ENCODE data around the gene FHOD3. TPM values are rescaled to one million over a fixed set of nuclear protein-coding genes. Genes with fewer than 3 reads are reported as not detected.

Gene FHOD3
- total RNA-seq, 1 experiment from 2014 or later: 18.1 TPM

- no peak overlapping the region for H2AFZ ChIP-seq (ENCODE audit: low read length)
- ChIA-PET POLR2A (ENCODE audit: unreplicated experiment) (no interaction called here), CTCF (no interaction called here)
- H3K79me2 ChIP-seq (ENCODE audit: low read length): no peaks in the 10 kb centered on the region
- H3K27me3 ChIP-seq (ENCODE audit: low read length): no peaks in the 10 kb centered on the region
- no peak overlapping the region for H3K9ac ChIP-seq (ENCODE audit: low read length)
- no peaks in the 10 kb centered on the region for H4K20me1 ChIP-seq (ENCODE audit: low read length)
- DNase-seq: no peak
- intact Hi-C loops (cut with micrococcal nuclease): no loop called here
- H3K4me1 ChIP-seq (ENCODE audit: insufficient read depth, low read length): no peaks in the 10 kb centered on the region
- no peaks in the 10 kb centered on the region for H3K9me3 ChIP-seq (ENCODE audit: low read length)
- no peaks in the 10 kb centered on the region for H3F3A ChIP-seq (ENCODE audit: low read length, unreplicated experiment)
- H3K4me3 ChIP-seq (ENCODE audit: low read length): no peak overlapping the region
- H3K9me2 ChIP-seq (replicated peaks; ENCODE audit: low read length): no peaks in the 10 kb centered on the region
- no TSS peak for BruUV-seq (replicated peaks)
- H3K27ac ChIP-seq (ENCODE audit: low read length): no peak overlapping the region
- H3K4me2 ChIP-seq (ENCODE audit: low read length): no peak overlapping the region
- TF ChIP-seq EZH2phosphoT487 (IDR thresholded peaks at IDR 0.05; ENCODE audit: borderline replicate concordance, low read length) (no peak), EZH2 (IDR thresholded peaks at IDR 0.05; ENCODE audit: low read length, unreplicated experiment) (no peak)
- TF ChIP-seq, protein P1, sequence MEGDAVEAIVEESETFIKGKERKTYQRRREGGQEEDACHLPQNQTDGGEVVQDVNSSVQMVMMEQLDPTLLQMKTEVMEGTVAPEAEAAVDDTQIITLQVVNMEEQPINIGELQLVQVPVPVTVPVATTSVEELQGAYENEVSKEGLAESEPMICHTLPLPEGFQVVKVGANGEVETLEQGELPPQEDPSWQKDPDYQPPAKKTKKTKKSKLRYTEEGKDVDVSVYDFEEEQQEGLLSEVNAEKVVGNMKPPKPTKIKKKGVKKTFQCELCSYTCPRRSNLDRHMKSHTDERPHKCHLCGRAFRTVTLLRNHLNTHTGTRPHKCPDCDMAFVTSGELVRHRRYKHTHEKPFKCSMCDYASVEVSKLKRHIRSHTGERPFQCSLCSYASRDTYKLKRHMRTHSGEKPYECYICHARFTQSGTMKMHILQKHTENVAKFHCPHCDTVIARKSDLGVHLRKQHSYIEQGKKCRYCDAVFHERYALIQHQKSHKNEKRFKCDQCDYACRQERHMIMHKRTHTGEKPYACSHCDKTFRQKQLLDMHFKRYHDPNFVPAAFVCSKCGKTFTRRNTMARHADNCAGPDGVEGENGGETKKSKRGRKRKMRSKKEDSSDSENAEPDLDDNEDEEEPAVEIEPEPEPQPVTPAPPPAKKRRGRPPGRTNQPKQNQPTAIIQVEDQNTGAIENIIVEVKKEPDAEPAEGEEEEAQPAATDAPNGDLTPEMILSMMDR (conservative IDR thresholded peaks at IDR 0.05; ENCODE audit: low read depth, low read length): no peak
- H3K36me3 ChIP-seq (ENCODE audit: low read depth, low read length): no peaks in the 10 kb centered on the region
- ATAC-seq: no peak
These were observed 368.4 kb downstream of the FHOD3 start for GRCh38 chr18:36665952-36666351.

DNA sequence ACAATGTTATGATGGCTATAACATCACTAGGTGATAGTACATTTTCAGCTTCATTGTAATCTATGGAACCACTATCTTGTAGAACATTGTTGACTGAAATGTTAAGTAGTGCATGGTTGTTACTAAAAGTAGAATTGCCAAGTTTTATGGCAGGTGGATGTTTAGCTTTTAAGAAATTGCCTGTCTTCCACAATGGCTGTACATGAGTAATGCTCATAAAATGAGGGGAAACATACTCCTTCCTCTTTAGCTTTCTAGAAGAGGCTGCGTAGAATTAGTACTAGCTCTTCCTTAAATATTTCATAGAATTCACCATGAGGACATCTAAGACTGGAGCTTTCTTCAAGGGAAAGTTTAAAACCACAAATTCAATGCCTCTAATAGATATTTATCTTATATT, 370.3 kb downstream of the FHOD3 start:
- H3K4me1 ChIP-seq (ENCODE audit: insufficient read depth, low read length): 0 out of 2 replicates have a peak, but pooled peaks cover 6% of the 10 kb centered on the region
- H3K9ac ChIP-seq (ENCODE audit: low read length): no peak overlapping the region
- H3K36me3 ChIP-seq (ENCODE audit: low read depth, low read length): no peaks in the 10 kb centered on the region
- intact Hi-C loops (cut with micrococcal nuclease): no loop called here
- H3K4me2 ChIP-seq (ENCODE audit: low read length): no peak overlapping the region
- CTCF ChIA-PET: no interaction called here
- no peaks in the 10 kb centered on the region for H3K79me2 ChIP-seq (ENCODE audit: low read length)
- no peaks in the 10 kb centered on the region for H4K20me1 ChIP-seq (ENCODE audit: low read length)
- BruUV-seq (replicated peaks): no TSS peak
- H2AFZ ChIP-seq (ENCODE audit: low read length): no peak overlapping the region
- no peak overlapping the region for H3K4me3 ChIP-seq (ENCODE audit: low read length)
- no peaks in the 10 kb centered on the region for H3K9me3 ChIP-seq (ENCODE audit: low read length)
- no peak overlapping the region for H3K27ac ChIP-seq (ENCODE audit: low read length)
- ATAC-seq (peak; percentile 78), DNase-seq (no peak)
- POLR2A ChIA-PET (ENCODE audit: unreplicated experiment): no interaction called here
- no peaks in the 10 kb centered on the region for H3K27me3 ChIP-seq (ENCODE audit: low read length)
- no peaks in the 10 kb centered on the region for H3K9me2 ChIP-seq (replicated peaks; ENCODE audit: low read length)
- H3F3A ChIP-seq (ENCODE audit: low read length, unreplicated experiment): no peaks in the 10 kb centered on the region
- TF ChIP-seq, protein P1 (conservative IDR thresholded peaks at IDR 0.05; ENCODE audit: low read depth, low read length): no peak
- TF ChIP-seq EZH2 (IDR thresholded peaks at IDR 0.05; ENCODE audit: low read length, unreplicated experiment) (no peak), EZH2phosphoT487 (IDR thresholded peaks at IDR 0.05; ENCODE audit: borderline replicate concordance, low read length) (no peak)

DNA sequence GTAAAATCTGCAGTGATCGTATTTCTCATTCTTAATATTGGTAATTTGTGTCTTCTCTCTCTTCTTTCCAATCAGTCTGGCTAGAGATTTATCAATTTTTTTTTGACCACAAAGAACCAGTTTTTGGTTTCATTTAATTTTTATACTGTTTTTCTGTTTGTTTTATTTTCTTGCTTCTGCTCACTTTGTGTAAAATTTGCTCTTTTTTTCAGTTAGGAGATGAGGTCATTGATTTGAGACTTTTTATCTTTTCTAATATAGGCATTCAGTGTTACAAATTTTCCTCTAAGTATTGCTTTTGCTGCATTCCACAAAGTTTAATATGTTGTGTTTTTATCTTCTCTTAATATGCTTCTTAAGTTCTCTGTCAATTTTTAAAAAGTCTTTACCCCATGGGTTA, 370.8 kb downstream of the FHOD3 start:
- intact Hi-C loops (cut with micrococcal nuclease): no loop called here
- DNase-seq: no peak
- Histone ChIP-seq H3K4me1 (ENCODE audit: insufficient read depth, low read length) (0 out of 2 replicates have a peak, but pooled peaks cover 10% of the 10 kb centered on the region), H3K9ac (ENCODE audit: low read length) (no peak overlapping the region), H3F3A (ENCODE audit: low read length, unreplicated experiment) (no peaks in the 10 kb centered on the region), H3K27ac (ENCODE audit: low read length) (no peak overlapping the region), H4K20me1 (ENCODE audit: low read length) (no peaks in the 10 kb centered on the region), H2AFZ (ENCODE audit: low read length) (no peak overlapping the region), H3K9me3 (ENCODE audit: low read length) (no peaks in the 10 kb centered on the region), H3K79me2 (ENCODE audit: low read length) (no peaks in the 10 kb centered on the region), H3K27me3 (ENCODE audit: low read length) (no peaks in the 10 kb centered on the region), H3K4me2 (ENCODE audit: low read length) (no peak overlapping the region), H3K4me3 (ENCODE audit: low read length) (no peak overlapping the region), H3K36me3 (ENCODE audit: low read depth, low read length) (no peaks in the 10 kb centered on the region), H3K9me2 (replicated peaks; ENCODE audit: low read length) (no peaks in the 10 kb centered on the region)
- TF ChIP-seq EZH2phosphoT487 (IDR thresholded peaks at IDR 0.05; ENCODE audit: borderline replicate concordance, low read length) (no peak), EZH2 (IDR thresholded peaks at IDR 0.05; ENCODE audit: low read length, unreplicated experiment) (no peak)
- TF ChIP-seq, protein P1 (conservative IDR thresholded peaks at IDR 0.05; ENCODE audit: low read depth, low read length): no peak
- no TSS peak for BruUV-seq (replicated peaks)
- ChIA-PET CTCF (no interaction called here), POLR2A (ENCODE audit: unreplicated experiment) (no interaction called here)
- no peak for ATAC-seq
